GM20000 (cell line): ENCODE measurements around the gene RBMS3.

ENCODE experiments used
- DNase-seq: peaks from one replicate; pipeline ENCODE4 v3.0.0; 2012; ENCODE audit warnings: low spot score
- CTCF ChIP-seq: IDR thresholded peaks from 2 replicates; pipeline ENCODE4 v1.5.1; 2012; ENCODE audit warnings: mild to moderate bottlenecking, control low read depth; ENCODE audit errors: extremely low read depth, missing control alignments

Gene RBMS3

GRCh38 chr3:29741231-29741630 lies 460.4 kb downstream of the RBMS3 start:
- TF ChIP-seq CTCF = no peak
- DNase-seq = no peak

GRCh38 chr3:29745232-29745870 lies 464.5 kb downstream of the RBMS3 start:
- no peak for TF ChIP-seq CTCF

GRCh38 chr3:29746163-29746760 lies 465.4 kb downstream of the RBMS3 start:
- no peak for DNase-seq
- no peak for TF ChIP-seq CTCF

More at GRCh38 chr3:29745232-29745870, 464.5 kb downstream of the RBMS3 start:
- no peak for DNase-seq

- no peak for DNase-seq
- no peak for TF ChIP-seq CTCF
Observed at GRCh38 chr3:29747991-29748390, 467.1 kb downstream of the RBMS3 start.

GRCh38 chr3:29751647-29752314 lies 470.9 kb downstream of the RBMS3 start:
- no peak for DNase-seq
- no peak for TF ChIP-seq CTCF

GRCh38 chr3:29754346-29754745 lies 473.5 kb downstream of the RBMS3 start:
- DNase-seq = no peak
- no peak for TF ChIP-seq CTCF

GRCh38 chr3:29755416-29755815 lies 474.5 kb downstream of the RBMS3 start:
- DNase-seq = no peak
- no peak for TF ChIP-seq CTCF
